ENCODE results near the gene SYNGR3. TPM values are rescaled to one million over a fixed set of nuclear protein-coding genes. Genes with fewer than 3 reads are reported as not detected.
A peak's percentile ranks its signal among the peaks of the same experiment; 100 is the strongest.
"Not testable (repeated sequence)": the region's sequence is repeated elsewhere in the genome, so short reads cannot be mapped to it uniquely, and the experiment has no call there.

SYNGR3 gene
- total RNA-seq, 1 experiment from 2014 or later: 3.6 TPM

DNA sequence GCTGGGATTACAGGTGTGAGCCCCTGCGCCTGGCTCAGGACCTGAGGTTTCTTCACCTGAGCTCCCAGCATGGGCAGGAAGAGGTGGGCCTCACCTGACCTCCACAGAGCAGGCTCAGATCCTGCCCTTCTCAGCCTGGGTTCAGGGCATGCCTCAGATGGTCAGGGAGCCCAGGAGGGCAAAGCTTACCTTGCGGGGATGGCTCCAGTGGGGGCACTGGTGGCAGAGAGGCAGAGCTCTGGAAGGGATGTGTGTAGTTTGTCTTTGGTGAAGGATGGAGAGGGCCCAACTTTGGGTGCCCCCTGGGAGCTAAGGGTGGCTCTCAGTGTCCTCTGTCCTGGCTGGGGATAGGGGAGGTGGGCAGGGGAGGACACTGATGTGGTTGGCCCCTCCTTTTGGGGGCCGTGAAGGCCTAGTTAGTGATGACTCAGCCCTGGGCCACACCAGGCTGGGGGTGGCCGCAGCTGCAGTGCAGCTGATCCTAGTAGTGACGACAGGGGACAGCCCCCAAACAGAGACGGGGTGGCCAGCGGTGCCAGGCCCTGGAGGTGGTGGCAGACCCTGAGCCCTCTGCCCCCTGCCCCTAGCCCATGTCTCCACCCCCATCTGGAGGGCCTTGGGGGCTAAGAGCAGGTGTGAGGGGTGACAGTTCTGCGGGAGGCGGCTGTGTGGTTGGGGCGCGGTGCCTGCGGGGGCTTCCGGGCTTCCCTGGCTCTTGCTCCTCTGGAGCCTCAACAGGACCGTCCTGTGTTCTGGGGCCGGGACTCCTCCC lies 42.7 kb downstream of the SYNGR3 start:
- TF ChIP-seq, protein P1, sequence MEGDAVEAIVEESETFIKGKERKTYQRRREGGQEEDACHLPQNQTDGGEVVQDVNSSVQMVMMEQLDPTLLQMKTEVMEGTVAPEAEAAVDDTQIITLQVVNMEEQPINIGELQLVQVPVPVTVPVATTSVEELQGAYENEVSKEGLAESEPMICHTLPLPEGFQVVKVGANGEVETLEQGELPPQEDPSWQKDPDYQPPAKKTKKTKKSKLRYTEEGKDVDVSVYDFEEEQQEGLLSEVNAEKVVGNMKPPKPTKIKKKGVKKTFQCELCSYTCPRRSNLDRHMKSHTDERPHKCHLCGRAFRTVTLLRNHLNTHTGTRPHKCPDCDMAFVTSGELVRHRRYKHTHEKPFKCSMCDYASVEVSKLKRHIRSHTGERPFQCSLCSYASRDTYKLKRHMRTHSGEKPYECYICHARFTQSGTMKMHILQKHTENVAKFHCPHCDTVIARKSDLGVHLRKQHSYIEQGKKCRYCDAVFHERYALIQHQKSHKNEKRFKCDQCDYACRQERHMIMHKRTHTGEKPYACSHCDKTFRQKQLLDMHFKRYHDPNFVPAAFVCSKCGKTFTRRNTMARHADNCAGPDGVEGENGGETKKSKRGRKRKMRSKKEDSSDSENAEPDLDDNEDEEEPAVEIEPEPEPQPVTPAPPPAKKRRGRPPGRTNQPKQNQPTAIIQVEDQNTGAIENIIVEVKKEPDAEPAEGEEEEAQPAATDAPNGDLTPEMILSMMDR (IDR thresholded peaks at IDR 0.05; ENCODE audit: unreplicated experiment): no peak

DNA sequence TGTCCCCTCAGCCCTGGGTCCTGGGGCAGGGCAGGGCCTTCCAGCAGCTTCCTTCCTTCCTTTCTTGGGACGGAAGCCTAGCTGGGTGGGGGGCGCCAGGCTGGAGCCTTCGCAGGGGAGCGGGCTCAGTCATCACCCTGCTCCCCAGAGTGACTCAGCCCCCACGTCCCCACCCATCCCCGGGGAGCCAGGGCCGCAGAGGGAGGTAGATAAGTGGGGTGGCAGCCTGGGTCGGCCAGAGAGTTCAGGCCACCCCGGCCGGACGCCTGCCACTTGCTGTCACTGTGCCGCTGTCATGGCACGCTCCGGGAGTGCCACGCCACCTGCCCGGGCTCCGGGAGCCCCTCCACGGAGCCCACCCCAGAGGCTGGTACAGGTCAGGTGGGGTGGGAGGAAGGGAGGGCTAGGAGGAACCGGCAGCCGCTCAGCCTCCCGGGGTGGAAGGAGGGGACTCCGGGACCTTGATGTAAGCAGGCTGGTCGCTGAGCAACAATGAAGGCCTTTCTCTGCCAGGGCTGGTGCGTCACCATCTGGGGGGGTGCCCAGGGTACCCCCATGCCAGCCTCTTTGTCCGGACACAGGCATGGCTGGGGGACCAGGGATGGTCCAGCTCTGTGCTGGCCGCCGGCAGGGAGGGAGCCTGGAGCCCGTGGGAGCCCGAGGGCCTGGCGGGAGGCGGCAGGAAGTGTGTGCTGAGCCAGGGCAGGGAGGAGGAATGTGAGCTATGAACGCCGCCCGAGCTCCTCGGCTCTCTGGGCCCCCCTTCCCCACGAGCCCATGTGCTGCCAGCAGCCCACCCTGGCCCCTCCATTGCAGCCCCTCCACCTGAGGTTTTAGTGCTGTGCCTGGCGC lies 43.5 kb downstream of the SYNGR3 start:
- CTCF ChIA-PET: interaction anchor here (0.7 kb wide), 1 partner anchor 25 kb away, joined by 3 read pairs; no protein-coding TSS in a partner anchor
- BruUV-seq (replicated peaks): no TSS peak
- Mint-ChIP-seq H3K4me1 (ENCODE audit: low read depth, unreplicated experiment) (no peaks in the 10 kb centered on the region), H3K27me3 (ENCODE audit: unreplicated experiment) (no peaks in the 10 kb centered on the region), H3K4me3 (ENCODE audit: low read depth, unreplicated experiment) (no peak overlapping the region), H3K27ac (ENCODE audit: unreplicated experiment) (no peak overlapping the region), H3K36me3 (ENCODE audit: insufficient read depth, unreplicated experiment) (peaks cover 13% of the 10 kb centered on the region), H3K9me3 (ENCODE audit: low read depth, unreplicated experiment) (no peaks in the 10 kb centered on the region)
- TF ChIP-seq, protein P1 (IDR thresholded peaks at IDR 0.05; ENCODE audit: unreplicated experiment): no peak
- intact Hi-C loops (cut with micrococcal nuclease; ENCODE audit: unreplicated experiment): no loop called here
- DNase-seq: peak; percentile 45

More for the DNA sequence above, 42.7 kb downstream of the SYNGR3 start:
- Mint-ChIP-seq H3K27me3 (ENCODE audit: unreplicated experiment) (no peaks in the 10 kb centered on the region), H3K36me3 (ENCODE audit: insufficient read depth, unreplicated experiment) (peaks cover 17% of the 10 kb centered on the region), H3K4me1 (ENCODE audit: low read depth, unreplicated experiment) (peaks cover 7% of the 10 kb centered on the region), H3K9me3 (ENCODE audit: low read depth, unreplicated experiment) (no peaks in the 10 kb centered on the region), H3K27ac (ENCODE audit: unreplicated experiment) (no peak overlapping the region), H3K4me3 (ENCODE audit: low read depth, unreplicated experiment) (no peak overlapping the region)
- CTCF ChIA-PET: no interaction called here
- intact Hi-C loops (cut with micrococcal nuclease; ENCODE audit: unreplicated experiment): no loop called here
- no TSS peak for BruUV-seq (replicated peaks)
- DNase-seq: no peak

DNA sequence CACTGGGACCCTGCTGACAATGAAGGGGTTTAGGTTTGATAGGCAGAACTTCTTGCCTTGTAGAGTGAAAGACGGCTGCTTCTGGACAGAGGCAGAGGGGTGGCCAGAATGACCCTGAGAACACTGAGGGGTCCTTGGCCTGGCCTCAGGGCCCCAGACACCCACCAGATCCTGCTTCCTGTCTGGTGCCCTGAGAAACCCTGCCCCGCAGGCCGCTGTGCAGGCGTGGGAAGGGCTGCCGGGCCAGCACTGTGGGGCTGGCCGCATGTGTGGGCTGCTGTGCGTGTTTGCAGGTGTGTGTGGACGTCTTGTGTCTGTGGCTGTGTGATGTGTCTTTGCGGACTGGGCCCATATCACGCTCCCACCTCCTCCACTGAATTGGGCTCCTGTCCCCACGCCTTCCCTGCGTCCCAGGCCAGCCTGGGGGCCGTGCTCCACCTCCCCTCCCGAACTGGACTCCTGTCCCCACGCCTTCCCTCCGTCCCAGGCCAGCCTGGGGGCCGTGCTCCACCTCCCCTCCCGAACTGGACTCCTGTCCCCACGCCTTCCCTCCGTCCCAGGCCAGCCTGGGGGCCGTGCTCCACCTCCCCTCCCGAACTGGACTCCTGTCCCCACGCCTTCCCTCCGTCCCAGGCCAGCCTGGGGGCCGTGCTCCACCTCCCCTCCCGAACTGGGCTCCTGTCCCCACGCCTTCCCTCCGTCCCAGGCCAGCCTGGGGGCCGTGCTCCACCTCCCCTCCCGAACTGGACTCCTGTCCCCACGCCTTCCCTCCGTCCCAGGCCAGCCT lies 44.3 kb downstream of the SYNGR3 start:
- H3K9me3 Mint-ChIP-seq (ENCODE audit: low read depth, unreplicated experiment); H3K4me3 Mint-ChIP-seq (ENCODE audit: low read depth, unreplicated experiment); H3K27ac Mint-ChIP-seq (ENCODE audit: unreplicated experiment); intact Hi-C loops (cut with micrococcal nuclease; ENCODE audit: unreplicated experiment); DNase-seq; H3K27me3 Mint-ChIP-seq (ENCODE audit: unreplicated experiment); BruUV-seq (replicated peaks); H3K4me1 Mint-ChIP-seq (ENCODE audit: low read depth, unreplicated experiment): not testable (repeated sequence)
- H3K36me3 Mint-ChIP-seq (ENCODE audit: insufficient read depth, unreplicated experiment): peaks cover 18% of the 10 kb centered on the region
- CTCF ChIA-PET: interaction anchor here (0.7 kb wide), 1 partner anchor 26 kb away, joined by 3 read pairs; no protein-coding TSS in a partner anchor

DNA sequence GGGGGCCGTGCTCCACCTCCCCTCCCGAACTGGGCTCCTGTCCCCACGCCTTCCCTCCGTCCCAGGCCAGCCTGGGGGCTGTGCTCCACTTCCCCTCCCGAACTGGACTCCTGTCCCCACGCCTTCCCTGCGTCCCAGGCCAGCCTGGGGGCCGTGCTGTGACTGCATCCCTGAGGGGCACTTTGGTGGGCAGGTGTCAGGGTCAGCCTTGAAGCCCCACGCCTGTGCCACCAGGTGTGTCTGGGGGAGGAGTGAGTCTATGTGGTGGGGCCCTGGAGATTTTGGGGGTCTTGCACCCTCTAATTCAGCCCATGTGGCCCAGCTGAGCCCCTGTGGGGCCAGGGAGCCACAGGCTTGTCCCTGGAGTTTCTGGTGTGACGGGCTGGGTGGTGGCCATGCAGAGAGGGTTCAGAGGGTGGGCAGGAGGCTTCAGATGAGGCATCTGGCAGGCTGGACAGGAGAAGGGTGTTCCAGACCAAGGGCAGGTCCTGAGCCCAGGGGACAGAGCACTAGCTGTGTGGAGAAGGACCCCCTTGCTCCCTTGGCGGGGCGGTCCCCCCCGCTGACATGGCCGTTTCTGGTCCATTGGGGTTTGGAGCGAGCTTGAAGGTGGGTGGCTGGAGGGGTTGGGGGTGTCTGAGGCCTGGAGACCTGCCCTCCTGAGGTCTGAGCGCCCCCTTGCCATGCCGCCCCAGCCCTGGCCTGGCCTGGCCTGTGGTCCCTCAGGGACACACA lies 45.1 kb downstream of the SYNGR3 start:
- no peaks in the 10 kb centered on the region for H3K9me3 Mint-ChIP-seq (ENCODE audit: low read depth, unreplicated experiment)
- CTCF ChIA-PET: no interaction called here
- H3K27ac Mint-ChIP-seq (ENCODE audit: unreplicated experiment): no peak overlapping the region
- TF ChIP-seq, protein P1 (IDR thresholded peaks at IDR 0.05; ENCODE audit: unreplicated experiment): no peak
- no peaks in the 10 kb centered on the region for H3K4me1 Mint-ChIP-seq (ENCODE audit: low read depth, unreplicated experiment)
- no peak overlapping the region for H3K4me3 Mint-ChIP-seq (ENCODE audit: low read depth, unreplicated experiment)
- BruUV-seq (replicated peaks): no TSS peak
- intact Hi-C loops (cut with micrococcal nuclease; ENCODE audit: unreplicated experiment): no loop called here
- no peaks in the 10 kb centered on the region for H3K27me3 Mint-ChIP-seq (ENCODE audit: unreplicated experiment)
- no peak for DNase-seq
- H3K36me3 Mint-ChIP-seq (ENCODE audit: insufficient read depth, unreplicated experiment): peaks cover 21% of the 10 kb centered on the region
